ENCODE data around the gene NCKIPSD. TPM values are rescaled to one million over a fixed set of nuclear protein-coding genes. Genes with fewer than 3 reads are reported as not detected.

NCKIPSD gene
- polyA plus RNA-seq, 1 experiment: 25.4 TPM

DNA sequence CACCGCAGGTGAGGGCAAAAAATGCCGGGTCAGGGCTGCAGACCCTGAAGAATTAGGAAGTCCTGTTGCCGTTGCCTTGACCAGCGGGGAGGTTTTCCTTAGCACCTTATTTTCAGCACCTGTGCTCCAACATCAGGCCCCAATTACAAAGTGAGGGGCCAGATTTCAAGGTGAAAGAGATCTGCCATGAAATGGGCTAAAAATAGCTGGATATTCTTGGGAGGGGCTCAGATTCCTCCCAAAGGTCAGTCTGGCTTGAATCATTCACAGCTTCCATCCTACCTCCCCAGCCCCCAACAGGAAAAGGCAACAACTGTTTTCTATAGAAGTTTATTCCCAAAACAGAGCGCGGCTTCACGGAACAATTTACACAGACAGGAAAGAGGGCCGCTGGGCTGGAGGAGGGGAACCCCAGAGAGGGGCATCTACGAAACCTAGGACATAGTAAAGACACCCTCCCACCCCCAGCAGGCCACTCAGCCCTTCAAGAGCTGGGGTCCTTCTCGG is 49.5 kb downstream of the NCKIPSD start:
- POLR2A ChIA-PET: interaction anchor here (0.9 to 2.2 kb wide), 10 partner anchors 13 to 81 kb away, joined by 3 to 19 read pairs (median 10); partner anchors contain the start of genes CELSR3, IP6K2 and UQCRC1
- H3K9me3 ChIP-seq (ENCODE audit: control insufficient read depth, insufficient read depth, low read length): peaks cover 3% of the 10 kb centered on the region; the same call in 1 of the 2 replicates
- H3K27me3 ChIP-seq (ENCODE audit: control insufficient read depth, insufficient read depth, low read length): peaks cover 6% of the 10 kb centered on the region
- TF ChIP-seq, protein P1, sequence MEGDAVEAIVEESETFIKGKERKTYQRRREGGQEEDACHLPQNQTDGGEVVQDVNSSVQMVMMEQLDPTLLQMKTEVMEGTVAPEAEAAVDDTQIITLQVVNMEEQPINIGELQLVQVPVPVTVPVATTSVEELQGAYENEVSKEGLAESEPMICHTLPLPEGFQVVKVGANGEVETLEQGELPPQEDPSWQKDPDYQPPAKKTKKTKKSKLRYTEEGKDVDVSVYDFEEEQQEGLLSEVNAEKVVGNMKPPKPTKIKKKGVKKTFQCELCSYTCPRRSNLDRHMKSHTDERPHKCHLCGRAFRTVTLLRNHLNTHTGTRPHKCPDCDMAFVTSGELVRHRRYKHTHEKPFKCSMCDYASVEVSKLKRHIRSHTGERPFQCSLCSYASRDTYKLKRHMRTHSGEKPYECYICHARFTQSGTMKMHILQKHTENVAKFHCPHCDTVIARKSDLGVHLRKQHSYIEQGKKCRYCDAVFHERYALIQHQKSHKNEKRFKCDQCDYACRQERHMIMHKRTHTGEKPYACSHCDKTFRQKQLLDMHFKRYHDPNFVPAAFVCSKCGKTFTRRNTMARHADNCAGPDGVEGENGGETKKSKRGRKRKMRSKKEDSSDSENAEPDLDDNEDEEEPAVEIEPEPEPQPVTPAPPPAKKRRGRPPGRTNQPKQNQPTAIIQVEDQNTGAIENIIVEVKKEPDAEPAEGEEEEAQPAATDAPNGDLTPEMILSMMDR (IDR thresholded peaks at IDR 0.05; ENCODE audit: low read depth, low read length): no peak
- no peak for DNase-seq (ENCODE audit: low read depth, low spot score)
- no peak overlapping the region for H3K27ac ChIP-seq (ENCODE audit: low read depth, low read length)
- CTCF ChIA-PET: interaction anchor here (0.5 to 2.7 kb wide), 13 partner anchors 9 to 200 kb away, joined by 3 to 18 read pairs (median 6); partner anchors contain the start of gene CELSR3
- H3K4me3 ChIP-seq (ENCODE audit: low read depth, low read length): peak overlapping the region; percentile 86

DNA sequence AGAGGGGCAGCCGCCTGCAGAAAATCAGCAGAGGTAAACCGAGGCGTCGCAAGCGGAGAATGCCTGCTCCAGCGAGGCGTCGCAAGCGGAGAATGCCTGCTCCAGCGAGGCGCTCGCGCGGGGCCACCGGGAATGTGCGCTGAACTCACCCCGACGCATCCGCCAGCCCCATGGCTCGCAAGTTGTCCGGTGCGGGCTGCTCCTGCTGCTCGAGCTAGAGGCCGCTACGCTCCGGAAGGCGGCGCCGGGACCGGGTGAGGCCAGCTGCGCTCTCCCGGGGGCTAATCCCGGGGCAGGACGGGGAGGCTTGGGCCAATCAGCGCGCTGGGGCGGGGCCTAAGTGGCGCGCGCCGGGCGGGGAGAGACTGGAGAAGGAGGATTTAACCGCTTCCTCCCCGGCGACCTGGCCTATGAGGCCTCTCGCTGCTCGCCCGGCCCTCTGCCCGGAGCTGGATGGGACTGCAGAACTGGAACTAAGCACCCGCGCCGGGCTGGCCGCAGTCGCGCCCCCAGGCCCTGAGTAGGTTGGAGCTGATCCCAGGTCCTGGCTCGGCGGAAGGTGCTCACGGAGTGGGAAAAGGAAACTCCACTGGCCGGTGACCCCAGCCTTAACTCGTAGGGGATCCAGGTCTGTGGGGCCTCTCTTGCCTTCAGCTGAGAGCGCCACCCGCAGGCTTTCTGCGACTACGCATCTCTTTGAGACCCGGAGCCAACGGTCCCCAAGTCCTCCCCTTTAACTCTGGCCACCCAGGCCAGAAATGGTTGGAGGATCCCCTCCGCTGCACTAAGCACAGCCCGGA is 50.3 kb downstream of the NCKIPSD start, which contains the start of gene SLC26A6:
TSS of gene SLC26A6 (minus strand) at position 240 of the 800 bp plus-strand sequence. CDS start at position 172, 68 bp downstream.
- TF ChIP-seq, protein P1 (IDR thresholded peaks at IDR 0.05; ENCODE audit: low read depth, low read length): peak; percentile 72
- CTCF ChIA-PET: interaction anchor here (0.5 to 2.7 kb wide), 15 partner anchors 9 to 199 kb away, joined by 3 to 18 read pairs (median 5); partner anchors contain the start of genes CELSR3 and NCKIPSD
- peaks cover 3% of the 10 kb centered on the region; the same call in 1 of the 2 replicates for H3K9me3 ChIP-seq (ENCODE audit: control insufficient read depth, insufficient read depth, low read length)
- peak within 1 kb of the TSS; percentile 86 for H3K4me3 ChIP-seq (ENCODE audit: low read depth, low read length)
- POLR2A ChIA-PET: interaction anchor here (0.5 to 2.2 kb wide), 16 partner anchors 12 to 1288 kb away, joined by 3 to 19 read pairs (median 4); partner anchors contain the start of genes CELSR3, IP6K2, PFKFB4 and UQCRC1
- peak; percentile 90 for DNase-seq (ENCODE audit: low read depth, low spot score)
- H3K27ac ChIP-seq (ENCODE audit: low read depth, low read length): peak within 1 kb of the TSS; percentile 65
- H3K27me3 ChIP-seq (ENCODE audit: control insufficient read depth, insufficient read depth, low read length): peaks cover 6% of the 10 kb centered on the region

DNA sequence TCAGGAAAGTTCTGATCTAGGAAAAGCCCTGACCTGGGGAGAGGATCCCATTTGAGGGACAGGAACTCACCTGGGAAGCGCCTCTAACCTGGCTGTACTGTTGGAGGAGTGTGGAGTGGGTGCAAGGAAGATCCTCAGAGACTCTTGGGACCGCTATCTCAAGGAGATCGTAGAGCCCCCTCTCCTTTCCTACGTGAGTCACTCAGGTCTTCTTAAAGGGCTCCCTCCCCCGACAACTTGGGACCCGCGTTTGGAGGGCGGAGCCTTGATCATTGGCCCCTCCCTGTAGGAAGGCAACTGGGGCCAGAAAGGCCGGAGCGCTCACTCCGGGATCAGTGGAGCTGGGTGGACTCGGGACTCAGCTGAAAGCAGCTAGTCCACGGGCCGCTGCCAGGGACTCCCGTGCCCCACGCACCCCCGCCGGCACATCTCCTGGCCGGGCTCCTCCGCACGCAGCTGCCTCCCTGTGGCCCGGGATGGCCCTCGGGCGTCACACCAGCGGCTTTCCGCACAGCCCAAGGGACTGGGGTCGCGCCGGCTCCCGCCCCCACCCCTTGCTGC is 51.0 kb downstream of the NCKIPSD start:
- H3K9me3 ChIP-seq (ENCODE audit: control insufficient read depth, insufficient read depth, low read length): peaks cover 3% of the 10 kb centered on the region; the same call in 1 of the 2 replicates
- peak overlapping the region; percentile 86 for H3K4me3 ChIP-seq (ENCODE audit: low read depth, low read length)
- TF ChIP-seq, protein P1 (IDR thresholded peaks at IDR 0.05; ENCODE audit: low read depth, low read length): no peak
- peak overlapping the region; percentile 47 for H3K27ac ChIP-seq (ENCODE audit: low read depth, low read length)
- POLR2A ChIA-PET: interaction anchor here (0.9 to 2.2 kb wide), 11 partner anchors 12 to 162 kb away, joined by 3 to 19 read pairs (median 5); partner anchors contain the start of gene CELSR3
- H3K27me3 ChIP-seq (ENCODE audit: control insufficient read depth, insufficient read depth, low read length): peaks cover under 1% of the 10 kb centered on the region
- no peak for DNase-seq (ENCODE audit: low read depth, low spot score)
- CTCF ChIA-PET: interaction anchor here (0.6 to 2.7 kb wide), 13 partner anchors 10 to 199 kb away, joined by 3 to 18 read pairs (median 4); partner anchors contain the start of genes CELSR3 and NCKIPSD

- Histone ChIP-seq H3K9me3 (ENCODE audit: control insufficient read depth, insufficient read depth, low read length) (peaks cover 3% of the 10 kb centered on the region; the same call in 1 of the 2 replicates), H3K27ac (ENCODE audit: low read depth, low read length) (no peak overlapping the region), H3K27me3 (ENCODE audit: control insufficient read depth, insufficient read depth, low read length) (no peaks in the 10 kb centered on the region), H3K4me3 (ENCODE audit: low read depth, low read length) (peak overlapping the region; percentile 86)
- POLR2A ChIA-PET: interaction anchor here (0.6 kb wide), 1 partner anchor 32 kb away, joined by 5 read pairs; no protein-coding TSS in a partner anchor
- TF ChIP-seq, protein P1 (IDR thresholded peaks at IDR 0.05; ENCODE audit: low read depth, low read length): no peak
- CTCF ChIA-PET: interaction anchor here (2.7 kb wide), 1 partner anchor 29 kb away, joined by 13 read pairs; the partner anchor contains the start of gene CELSR3
- DNase-seq (ENCODE audit: low read depth, low spot score): no peak
These were observed 52.0 kb downstream of the NCKIPSD start for GRCh38 chr3:48633743-48634142.
